SU-DHL-6 (cell line): ENCODE results near the gene FBXL20.

Experiments used
- H2AFZ ChIP-seq: fragments of 200-600 bp; sonication (generic); 2 replicates; pipeline ENCODE4 v1.6.1; 2014; ENCODE audit warnings: low read depth, mild to moderate bottlenecking, moderate library complexity, mixed read lengths, antibody characterized with exemption, low read length; ENCODE audit not compliant: severe bottlenecking
- H3F3A ChIP-seq: fragments of 200-600 bp; shearing (Covaris generic); 2 replicates; pipeline ENCODE4 v1.6.0; 2016; ENCODE audit warnings: antibody characterized with exemption, mild to moderate bottlenecking; ENCODE audit not compliant: insufficient read depth
- H3K27ac ChIP-seq: fragments of 200-600 bp; sonication (generic); 2 replicates; pipeline ENCODE4 v1.5.1; 2016; ENCODE audit warnings: low read depth, mild to moderate bottlenecking, low read length, moderate library complexity, mixed read lengths
- H3K27me3 ChIP-seq: fragments of 200-600 bp; sonication (generic), shearing (Covaris generic); 2 replicates; pipeline ENCODE4 v1.6.0; 2014; ENCODE audit warnings: mild to moderate bottlenecking, low read length
- H3K36me3 ChIP-seq: fragments of 200-600 bp; sonication (generic); 2 replicates; pipeline ENCODE4 v1.6.1; 2014; ENCODE audit warnings: mild to moderate bottlenecking, low read length, mixed read lengths
- H3K4me2 ChIP-seq: fragments of 300-600, 200-600 bp; shearing (Covaris generic), sonication (generic); 2 replicates; pipeline ENCODE4 v1.6.0; 2014; ENCODE audit warnings: low read length, low read depth, mild to moderate bottlenecking; ENCODE audit not compliant: poor library complexity, severe bottlenecking
- H3K4me3 ChIP-seq: fragments of 200-600 bp; sonication (generic); 2 replicates; pipeline ENCODE4 v1.5.1; 2014; ENCODE audit warnings: antibody characterized with exemption, low read length, mild to moderate bottlenecking, mixed read lengths; ENCODE audit not compliant: insufficient read depth, poor library complexity, severe bottlenecking
- H3K79me2 ChIP-seq: fragments of 200-600 bp; sonication (generic); 2 replicates; pipeline ENCODE4 v1.6.1; 2014; ENCODE audit warnings: mild to moderate bottlenecking, low read length, moderate library complexity; ENCODE audit not compliant: insufficient read depth
- H3K9ac ChIP-seq: fragments of 200-600 bp; sonication (generic); 2 replicates; pipeline ENCODE4 v1.7.0; 2014; ENCODE audit warnings: mild to moderate bottlenecking, low read length
- H3K9me2 ChIP-seq: fragments of 200-600 bp; sonication (generic); replicated peaks from 2 replicates; pipeline ENCODE4 v1.6.1; 2014; ENCODE audit warnings: low read length; ENCODE audit not compliant: insufficient read depth
- H3K9me3 ChIP-seq: fragments of 200-600 bp; sonication (generic); 2 replicates; pipeline ENCODE4 v1.6.1; 2014; ENCODE audit warnings: low read length, mixed read lengths; ENCODE audit not compliant: insufficient read depth
- H4K20me1 ChIP-seq: fragments of 200-600 bp; sonication (generic); 2 replicates; pipeline ENCODE4 v1.6.1; 2014; ENCODE audit warnings: low read depth, mild to moderate bottlenecking, antibody characterized with exemption, low read length, moderate library complexity, mixed read lengths
- EZH2phosphoT487 ChIP-seq: fragments of 200-600 bp; sonication (generic), shearing (Covaris generic); conservative IDR thresholded peaks from 2 replicates; pipeline ENCODE4 v1.6.1; 2018; ENCODE audit warnings: mild to moderate bottlenecking, antibody characterized with exemption, low read length, moderate library complexity, mixed read lengths
- TF ChIP-seq, protein P1 (sequence below): fragments of 200-600 bp; sonication (generic); IDR thresholded peaks from one replicate; pipeline ENCODE4 v1.5.1; 2017; ENCODE audit warnings: antibody characterized with exemption, mild to moderate bottlenecking, low read length, moderate library complexity; ENCODE audit not compliant: insufficient read depth, poor library complexity, severe bottlenecking

FBXL20 gene

DNA sequence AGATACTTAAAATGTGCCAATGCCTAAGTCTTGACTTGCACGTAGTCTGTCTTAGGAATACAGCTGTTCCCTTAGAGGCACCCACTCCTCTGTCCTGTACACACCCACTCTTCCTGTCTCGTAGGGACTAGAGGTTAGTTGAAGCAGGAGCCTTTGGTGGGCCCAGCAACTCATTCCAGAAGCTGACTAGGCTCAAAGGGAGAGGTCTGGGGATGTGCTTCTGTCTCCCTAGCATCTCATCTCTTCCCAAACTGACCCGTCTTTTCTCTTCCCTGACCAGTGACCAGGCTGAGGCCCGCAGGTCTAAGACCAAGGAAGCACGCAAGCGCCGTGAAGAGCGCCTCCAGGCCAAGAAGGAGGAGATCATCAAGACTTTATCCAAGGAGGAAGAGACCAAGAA, 197.2 kb downstream of the FBXL20 start:
- Histone ChIP-seq H3K4me2 (no peak overlapping the region), H3K36me3 (peaks cover 28% of the 10 kb centered on the region), H3K9me3 (no peaks in the 10 kb centered on the region), H3K27ac (no peak overlapping the region), H3K4me3 (no peak overlapping the region), H3K9me2 (no peaks in the 10 kb centered on the region), H3K9ac (no peak overlapping the region), H3K79me2 (peaks cover 26% of the 10 kb centered on the region), H2AFZ (no peak overlapping the region), H4K20me1 (peaks cover 6% of the 10 kb centered on the region; the same call in 1 of the 2 replicates), H3F3A (peaks cover 62% of the 10 kb centered on the region), H3K27me3 (no peaks in the 10 kb centered on the region)
- no peak for TF ChIP-seq EZH2phosphoT487
- TF ChIP-seq, protein P1, sequence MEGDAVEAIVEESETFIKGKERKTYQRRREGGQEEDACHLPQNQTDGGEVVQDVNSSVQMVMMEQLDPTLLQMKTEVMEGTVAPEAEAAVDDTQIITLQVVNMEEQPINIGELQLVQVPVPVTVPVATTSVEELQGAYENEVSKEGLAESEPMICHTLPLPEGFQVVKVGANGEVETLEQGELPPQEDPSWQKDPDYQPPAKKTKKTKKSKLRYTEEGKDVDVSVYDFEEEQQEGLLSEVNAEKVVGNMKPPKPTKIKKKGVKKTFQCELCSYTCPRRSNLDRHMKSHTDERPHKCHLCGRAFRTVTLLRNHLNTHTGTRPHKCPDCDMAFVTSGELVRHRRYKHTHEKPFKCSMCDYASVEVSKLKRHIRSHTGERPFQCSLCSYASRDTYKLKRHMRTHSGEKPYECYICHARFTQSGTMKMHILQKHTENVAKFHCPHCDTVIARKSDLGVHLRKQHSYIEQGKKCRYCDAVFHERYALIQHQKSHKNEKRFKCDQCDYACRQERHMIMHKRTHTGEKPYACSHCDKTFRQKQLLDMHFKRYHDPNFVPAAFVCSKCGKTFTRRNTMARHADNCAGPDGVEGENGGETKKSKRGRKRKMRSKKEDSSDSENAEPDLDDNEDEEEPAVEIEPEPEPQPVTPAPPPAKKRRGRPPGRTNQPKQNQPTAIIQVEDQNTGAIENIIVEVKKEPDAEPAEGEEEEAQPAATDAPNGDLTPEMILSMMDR, result no peak
